SW 1271 (cell line): Measurements from ENCODE around the gene DLG2.
"Not testable (repeated sequence)": the region's sequence is repeated elsewhere in the genome, so short reads cannot be mapped to it uniquely, and the experiment has no call there.

Experiments
- DNase-seq, 2 experiments: peaks; one replicate each; lab custom pipeline; 2025; lab: John Stamatoyannopoulos, UW

Gene DLG2

DNA sequence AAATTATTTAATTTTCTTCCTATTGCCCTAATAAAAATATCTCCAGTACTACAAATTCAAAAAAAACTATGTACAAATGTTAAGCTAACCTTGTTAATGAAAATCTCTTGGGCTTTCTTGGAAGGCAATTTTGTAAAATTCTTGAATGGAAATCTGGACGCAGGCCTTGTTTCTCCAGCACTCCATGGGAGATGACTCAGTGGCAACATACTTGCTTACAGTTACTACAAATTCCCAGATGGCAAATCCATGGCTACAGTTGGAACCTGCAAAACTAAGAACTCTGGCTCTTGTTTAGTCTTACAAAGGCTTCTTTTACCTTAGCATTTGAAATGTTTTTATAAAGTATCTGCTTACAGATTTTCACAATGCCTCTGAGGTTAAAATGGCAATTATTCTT is 725.2 kb downstream of the DLG2 start:
- no peak for DNase-seq

DNA sequence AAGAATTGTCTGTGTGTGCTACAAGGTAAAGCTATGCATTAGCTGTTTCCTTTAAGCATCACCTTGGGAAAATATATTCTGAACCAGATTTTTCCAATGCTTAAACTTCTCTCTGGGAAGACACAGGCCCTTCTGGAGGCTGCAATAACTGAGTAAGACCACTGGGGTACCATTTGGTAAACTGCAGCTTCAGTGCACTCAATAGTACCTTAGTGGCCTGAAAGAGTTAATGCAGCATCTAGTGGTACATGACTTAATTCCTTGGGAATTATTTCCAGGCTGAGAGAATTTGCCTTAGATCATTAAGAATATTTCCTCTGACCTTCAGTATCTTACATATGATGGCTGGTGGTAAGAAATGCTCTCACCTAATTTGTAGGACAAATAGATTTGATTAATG is 727.4 kb downstream of the DLG2 start:
- peak in 1 of 2 experiments; percentile 7 for DNase-seq

DNA sequence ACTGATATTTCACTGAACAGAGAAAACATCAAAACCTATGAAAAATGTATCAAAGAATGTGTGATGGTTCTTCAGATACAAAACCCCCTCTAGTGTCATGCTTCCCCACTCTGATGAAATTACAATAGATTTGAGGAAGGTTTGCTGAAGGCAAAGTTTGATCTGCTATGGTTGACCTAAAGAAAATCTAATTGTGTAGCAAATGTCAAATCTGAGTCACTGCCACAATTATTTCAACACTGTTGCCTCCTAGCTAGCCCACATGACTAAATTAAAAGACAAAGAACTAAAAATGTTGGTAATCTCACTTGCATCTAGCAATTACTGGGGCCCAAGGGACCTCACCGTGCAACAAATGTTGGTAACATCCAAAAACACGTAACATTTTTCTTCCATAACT is 728.0 kb downstream of the DLG2 start:
- no peak for DNase-seq

DNA sequence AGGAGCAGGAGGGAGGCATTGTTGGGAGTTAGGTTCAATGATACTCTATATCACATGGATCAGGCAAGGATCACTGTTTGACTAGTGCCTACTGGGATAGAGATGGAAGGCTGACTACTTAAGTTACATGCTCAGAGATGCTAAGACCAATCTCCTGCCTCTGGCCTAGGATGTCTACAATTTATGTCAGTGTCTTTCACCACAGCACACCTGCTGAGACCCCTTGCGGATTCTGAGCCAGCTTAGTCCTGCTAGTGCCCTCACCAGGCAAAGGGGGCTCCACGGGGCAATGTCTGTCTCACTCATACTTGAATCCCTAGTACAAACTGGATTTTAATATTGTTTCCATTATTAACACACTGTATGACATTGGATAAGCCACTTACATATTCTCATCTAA is 732.5 kb downstream of the DLG2 start:
- DNase-seq: no peak

DNA sequence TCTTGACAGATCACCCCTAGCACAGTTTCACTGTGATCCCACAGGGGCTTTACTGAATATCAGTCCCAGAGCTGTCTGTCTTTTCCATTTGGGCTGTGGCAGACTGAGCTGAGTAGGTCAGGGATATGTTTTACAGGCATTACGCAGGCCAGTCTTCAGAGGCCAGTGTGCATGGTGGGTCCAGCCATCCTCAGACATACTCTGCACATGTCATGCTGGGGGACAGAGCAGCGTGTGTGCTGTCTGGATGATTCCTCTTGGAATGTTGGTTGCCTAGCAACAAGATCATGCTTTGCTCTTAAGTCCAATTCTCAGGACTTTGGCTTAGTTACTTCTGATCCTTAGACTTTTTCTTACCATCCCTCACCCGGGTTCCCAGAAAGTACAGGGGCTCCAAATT is 736.5 kb downstream of the DLG2 start:
- DNase-seq: no peak

DNA sequence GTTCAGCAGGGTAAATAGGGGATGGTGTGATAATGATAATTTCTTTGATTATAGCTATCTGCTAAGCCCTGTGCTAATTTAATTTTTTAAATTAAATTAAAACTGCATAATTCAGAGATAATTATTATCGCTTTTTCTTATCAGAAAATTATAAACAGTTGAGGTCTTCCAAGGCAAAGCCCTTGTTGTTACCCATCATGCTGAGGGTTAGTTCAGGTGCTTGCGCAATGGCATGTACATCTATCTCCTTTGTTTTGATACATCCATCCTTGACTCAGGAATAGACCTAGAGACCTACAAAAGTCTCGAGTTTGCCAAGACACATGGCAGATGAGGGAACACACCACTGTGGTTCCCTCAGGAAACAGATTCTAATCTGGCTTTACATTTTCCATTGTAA is 737.6 kb downstream of the DLG2 start:
- no peak for DNase-seq

DNA sequence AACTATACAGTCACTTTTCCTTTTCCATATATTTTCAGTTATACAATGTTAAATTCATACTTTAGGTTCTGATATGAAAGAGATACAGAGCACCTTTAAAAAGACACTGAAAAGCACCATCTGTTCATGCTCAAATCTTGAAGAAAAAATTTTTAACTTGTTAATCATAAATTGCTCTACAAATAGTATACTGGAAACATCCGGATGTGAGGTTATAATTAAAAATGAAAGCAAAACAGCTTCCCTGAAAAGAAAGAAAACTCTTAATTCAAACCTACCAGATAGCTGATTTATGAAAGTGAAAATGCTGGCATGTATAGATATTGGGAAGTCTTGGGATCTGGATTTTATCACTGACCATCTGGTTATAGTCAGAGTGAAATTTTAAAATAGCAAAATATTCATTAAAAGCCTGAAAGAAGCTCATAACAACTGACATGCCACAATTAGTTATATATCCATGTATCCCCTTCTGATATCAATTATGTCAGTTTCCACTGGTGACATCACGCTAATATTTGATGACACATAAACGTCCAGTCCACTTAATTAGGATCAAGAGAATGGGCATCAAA is 740.0 kb downstream of the DLG2 start:
- DNase-seq: no peak

DNA sequence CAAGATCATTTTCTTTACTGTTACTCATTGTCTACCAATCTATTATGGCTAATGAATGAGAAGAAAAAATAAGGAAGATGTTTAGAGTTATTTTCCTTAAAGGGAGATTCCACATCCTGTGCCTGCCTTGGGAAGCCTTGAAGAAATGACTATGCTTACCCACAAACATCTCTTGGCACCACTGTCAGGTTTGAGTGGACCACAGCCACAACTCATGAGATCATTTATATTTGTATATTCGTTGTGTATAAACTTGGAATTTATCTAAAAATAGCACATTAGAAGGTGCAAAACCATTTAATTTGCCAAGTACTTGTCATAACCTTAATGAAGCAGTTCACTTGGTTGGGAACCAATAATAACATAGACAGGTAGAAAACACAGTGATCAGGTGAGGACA is 740.8 kb downstream of the DLG2 start:
- DNase-seq: no peak

DNA sequence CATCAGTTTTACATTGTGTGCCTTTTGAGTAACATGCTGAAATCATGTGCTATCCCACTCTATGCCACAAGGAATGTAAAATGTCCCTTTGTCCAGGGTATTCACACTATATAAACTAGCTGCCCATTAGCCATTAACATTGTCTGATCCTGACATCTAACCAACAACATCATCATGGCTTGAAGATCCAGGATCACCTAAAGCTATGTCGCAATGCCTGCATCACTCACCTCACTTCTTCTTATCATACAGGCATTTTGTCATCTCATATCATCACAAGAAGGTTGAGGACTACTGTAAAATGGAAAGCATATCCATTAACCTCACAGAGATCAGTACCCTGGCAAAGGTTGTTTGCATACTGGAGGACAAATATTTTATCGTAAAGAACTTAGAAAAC is 742.3 kb downstream of the DLG2 start:
- no peak for DNase-seq

DNA sequence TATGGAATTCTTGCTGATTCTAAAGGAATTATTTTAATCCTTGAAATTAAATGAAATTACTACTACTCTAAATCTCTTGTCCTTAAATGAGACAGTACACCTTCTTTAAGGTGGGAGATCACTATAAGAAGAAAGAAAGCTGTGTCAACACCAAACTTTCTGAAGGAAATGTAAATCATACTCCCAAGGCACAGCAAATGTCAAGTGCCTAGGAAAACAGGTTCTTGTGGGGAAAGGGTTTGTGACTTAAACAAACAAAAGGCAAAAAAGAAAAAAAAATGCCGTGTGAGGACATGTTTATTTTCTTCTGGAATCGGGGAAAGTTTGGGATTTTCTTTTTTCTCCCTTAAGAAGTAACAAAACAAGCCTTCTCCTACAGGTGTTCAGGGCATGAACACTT is 745.1 kb downstream of the DLG2 start:
- no peak for DNase-seq

DNA sequence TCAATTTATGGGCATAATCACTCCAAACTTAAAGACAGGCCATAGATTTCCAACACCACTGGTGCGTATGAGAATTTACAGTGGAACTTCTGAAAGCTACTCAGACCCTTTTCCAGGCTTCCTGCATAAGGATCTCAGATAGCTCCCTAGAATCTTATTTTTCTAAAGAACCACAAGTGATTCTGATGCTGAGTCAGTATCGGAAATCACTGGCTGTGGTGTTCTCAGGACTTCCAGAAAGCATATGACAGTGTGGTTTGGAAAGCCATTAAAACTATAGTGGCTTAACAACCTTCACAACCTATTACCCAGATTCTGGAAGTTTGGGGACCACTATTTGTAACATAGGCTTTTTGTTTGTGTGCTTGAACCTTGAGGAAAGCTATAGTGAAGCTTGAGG is 756.0 kb downstream of the DLG2 start:
- DNase-seq: no peak

DNA sequence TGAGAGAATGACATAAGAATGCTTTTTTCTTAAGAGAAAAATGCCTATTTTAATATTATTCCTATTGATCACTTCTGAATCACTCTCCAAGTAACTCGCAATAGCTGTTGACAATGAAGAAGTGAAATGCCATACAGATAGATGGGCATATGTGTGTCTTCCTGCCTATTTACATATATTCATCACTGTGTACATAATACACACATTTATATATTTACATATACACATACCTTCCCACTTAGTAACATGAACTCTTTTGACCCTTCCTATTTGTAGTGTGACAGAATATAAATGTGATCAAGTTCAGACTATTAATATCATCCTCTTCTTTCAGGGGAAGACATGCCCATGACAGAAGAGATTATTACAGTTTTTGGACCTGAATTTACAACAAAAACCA is 756.7 kb downstream of the DLG2 start:
- DNase-seq: no peak

DNA sequence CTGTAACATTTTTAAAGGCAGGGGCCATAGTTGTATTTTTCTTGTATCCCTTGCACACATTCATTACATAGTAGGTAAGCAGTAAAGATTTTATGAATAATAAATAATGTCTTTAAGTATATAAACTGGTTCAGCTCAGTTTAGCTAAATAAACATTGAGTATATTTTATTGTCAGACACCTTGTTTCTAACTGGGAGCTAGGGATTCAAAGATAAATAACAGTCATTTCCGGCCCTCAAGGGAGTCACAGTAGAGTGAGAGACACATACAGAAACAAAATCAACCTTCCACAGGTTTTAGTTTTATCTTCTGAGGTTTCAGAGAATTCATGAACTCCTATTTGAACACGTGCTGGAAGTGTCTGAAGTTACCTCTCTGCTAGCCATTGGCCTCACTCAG is 760.2 kb downstream of the DLG2 start:
- DNase-seq: no peak

DNA sequence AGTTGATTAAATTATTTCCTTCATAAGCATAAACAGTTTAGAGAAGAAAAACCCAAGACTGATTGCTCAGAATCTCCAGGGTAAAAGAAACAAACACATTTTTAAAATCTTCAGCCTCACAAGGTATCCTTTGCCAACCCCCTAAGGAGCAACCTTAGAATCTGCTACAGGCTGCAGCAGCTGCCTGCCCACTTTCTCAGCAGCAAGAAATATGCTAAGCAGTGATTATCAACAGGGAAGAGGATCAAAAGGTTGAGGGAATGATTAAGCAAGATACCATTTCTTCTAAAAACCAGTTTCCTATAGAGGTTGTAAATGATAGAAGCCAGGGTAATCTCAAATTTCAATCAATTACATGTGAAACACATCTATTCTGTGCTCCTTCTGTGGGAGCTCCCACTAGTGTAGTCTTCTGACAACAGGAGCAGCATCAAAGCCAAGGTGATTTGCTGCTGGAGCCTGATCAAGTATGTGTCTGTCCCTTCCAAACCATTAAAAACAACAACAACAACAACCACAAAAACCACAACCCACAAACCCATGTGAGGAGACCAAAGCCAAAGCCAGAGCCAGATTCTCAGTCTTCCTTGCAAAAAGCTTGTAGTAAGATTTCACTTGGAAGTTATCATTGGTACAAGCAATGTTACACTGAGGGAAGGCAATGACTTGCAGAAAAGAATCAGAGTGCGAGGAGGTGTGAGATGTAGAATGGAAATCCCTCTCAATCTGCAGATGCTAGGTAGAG is 761.2 kb downstream of the DLG2 start:
- DNase-seq: no peak

DNA sequence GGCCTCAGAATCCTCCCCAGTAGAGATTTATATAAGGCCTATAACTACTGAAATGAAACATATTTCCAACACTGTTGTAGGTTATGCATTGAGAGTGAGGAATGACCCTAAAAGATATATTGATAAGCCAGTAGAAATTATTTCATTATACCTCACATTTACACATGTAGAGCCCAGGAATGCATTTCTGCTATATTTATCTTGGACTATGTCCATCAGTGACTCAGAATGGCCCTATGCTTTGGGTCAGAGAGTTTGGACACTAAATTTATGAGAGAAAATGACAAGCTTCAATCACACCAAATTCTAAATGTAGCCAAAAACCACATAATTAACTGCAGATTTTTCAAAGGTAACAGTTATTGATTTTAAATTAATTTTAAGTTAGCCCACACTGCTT is 761.9 kb downstream of the DLG2 start:
- DNase-seq: no peak

DNA sequence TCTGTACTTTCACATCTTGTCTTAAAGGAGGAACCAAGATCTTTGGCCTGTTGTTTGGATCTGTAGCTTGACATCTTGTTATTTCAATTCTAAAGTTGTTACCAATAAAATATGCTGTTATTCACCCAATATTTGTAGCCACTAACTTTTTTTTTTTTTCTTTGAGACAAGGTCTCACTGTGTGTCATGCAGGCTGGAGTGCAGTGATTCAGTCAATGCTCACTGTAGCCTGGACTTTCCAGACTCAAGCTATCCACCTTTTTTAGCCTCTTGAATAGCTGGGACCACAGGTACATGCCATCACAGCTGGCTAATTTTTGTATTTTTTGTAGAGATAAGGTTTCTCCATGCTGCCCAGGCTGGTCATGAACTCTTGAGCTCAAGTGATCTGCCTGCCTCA is 769.4 kb downstream of the DLG2 start:
- no peak for DNase-seq

DNA sequence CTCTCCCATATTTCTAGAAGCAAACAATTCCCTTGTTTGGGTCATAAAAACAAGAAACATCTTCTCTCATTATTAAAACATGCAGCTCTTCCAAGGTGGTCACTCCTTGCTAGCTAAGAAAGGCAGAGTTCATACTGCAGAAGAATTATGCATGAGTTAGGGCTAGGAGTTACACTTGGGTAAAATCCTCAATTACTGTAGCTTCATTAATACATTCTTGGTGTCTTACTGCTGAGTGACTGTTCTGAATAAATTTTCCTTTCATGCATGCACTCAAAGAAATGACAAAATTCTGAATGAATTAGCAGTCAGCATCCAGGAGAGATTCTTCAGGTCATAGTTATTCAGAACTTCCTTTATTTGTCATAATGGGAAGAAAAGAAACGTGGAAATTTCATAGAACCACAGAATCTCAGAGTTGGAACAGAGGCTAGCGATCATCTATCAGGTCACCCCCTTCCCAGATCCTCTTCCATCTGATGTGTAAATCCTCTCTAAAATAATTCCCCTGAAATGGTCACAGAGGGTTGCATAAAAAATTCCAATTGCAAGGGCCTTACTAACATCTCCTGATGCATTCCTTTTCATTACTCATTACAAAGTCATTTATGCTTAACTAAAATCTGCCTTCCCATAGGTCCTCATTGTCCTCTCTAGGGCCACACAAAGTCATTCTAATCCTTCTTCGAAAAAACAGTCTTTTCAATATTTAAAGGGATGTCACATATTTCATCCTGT is 771.5 kb downstream of the DLG2 start:
- DNase-seq: peak in 1 of 2 experiments; percentile 28

DNA sequence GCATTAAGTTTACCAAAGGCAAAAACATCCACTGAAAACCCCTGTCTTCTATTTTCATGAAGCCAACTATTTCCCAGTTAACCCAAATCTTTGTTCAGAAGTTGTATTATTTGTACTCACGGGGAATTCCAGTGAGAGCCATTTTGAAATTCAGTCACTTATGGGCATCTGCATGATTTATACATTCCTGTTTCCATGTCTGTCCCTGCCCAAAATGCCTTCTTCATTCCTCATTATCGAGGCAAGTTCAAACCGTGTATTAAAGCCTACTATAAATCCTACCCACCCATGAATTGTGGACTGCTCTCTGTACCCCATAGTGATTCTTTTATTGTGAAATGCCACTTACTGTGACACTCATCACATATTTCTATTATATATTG is 772.7 kb downstream of the DLG2 start:
- no peak for DNase-seq

DNA sequence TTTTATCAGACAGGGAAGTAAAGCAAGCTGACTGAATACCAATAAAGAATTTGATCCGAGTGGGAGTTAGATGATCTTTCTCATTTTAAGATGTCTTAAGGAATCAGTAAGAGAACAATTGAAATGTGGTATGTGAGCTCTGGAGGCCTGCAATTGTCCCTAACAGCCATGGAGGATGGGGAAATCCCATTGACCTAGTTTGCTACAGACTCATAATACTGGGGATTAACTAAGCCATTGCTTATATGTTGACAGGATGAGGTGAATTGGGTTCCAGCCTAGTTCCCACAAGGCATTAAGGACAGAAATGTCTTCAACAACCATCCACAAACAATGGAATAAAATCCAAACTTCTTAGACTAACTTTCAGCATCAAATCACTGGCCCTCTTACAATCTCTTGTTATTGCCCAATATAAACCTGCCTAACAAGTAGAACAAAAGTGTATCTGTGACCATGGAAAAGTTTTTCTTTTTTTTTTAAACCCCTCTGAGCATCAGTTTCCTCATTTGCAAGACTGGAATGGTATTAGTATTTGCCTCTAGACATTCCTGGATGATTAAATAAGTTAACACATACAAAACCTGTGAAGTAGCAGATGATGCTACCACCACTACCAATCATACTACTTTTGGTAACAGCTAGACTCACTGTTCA is 773.2 kb downstream of the DLG2 start:
- no peak for DNase-seq

DNA sequence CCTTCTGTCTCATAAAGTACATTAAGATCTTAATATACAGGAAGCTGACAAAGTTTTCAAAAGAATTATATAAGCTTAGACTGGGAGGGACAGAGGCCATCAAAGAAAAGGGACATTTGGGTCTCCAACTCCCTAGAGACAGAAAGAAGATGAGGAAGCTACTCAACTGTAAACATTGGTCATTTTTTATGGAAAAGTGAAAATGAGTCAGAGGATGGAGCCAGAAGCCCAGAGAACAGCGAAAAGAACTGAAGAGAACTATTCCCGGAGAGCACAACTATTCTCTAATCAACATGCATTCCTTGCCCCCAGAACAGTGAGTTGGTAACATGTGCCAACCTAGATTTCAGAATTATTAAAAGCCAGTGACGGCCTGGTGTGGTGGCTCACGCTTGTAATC is 779.3 kb downstream of the DLG2 start:
- no peak for DNase-seq

DNA sequence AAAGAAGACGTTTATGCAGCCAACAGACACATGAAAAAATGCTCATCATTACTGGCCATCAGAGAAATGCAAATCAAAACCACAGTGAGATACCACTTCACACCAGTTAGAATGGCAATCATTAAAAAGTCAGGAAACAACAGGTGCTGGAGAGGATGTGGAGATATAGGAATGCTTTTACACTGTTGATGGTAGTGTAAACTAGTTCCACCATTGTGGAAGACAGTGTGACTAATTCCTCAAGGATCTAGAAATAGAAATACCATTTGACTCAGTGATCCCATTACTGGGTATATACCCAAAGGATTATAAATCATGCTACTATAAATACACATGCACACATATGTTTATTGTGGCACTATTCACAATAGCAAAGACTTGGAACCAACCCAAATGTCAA is 786.9 kb downstream of the DLG2 start:
- not testable (repeated sequence) for DNase-seq

DNA sequence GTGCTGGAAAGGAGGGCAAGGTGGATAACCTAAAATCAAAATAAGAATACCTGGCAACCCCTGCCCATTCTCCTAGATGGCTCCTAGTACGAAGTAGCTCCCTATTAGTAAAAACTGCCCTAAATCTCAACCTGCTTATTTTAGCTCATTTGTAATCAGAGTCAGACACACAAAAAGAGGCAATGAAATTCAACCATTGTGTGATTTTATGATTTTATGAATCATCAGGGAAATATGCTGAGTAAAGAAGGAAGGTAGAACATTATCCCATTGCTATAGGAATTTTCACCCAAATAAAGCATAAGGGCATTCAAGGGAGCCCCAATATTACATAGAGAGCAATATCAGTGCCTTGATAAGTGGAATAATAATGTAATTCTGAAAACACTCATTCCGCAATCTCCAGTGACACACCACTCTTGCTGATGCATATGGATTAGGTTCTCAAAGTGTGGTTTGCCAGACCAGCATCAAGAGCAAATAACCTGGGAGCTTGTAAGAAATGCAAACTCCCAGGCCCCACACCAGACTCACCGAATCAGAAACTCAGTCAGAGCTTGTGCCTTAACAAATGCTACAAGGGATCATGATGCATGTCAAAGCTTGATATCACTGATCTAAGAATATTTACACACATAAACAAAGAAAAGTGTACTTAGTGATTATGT is 789.6 kb downstream of the DLG2 start:
- DNase-seq: no peak
